Measurements from ENCODE around the gene CD160.
"Not testable (repeated sequence)": the region's sequence is repeated elsewhere in the genome, so short reads cannot be mapped to it uniquely, and the experiment has no call there.

The CD160 gene

GRCh38 chr1:145710291-145711027 is 8.8 kb upstream of the CD160 start:
- no peak for DNase-seq (ENCODE audit: low read depth)

GRCh38 chr1:145711213-145711651 is 8.1 kb upstream of the CD160 start:
- no peak for DNase-seq (ENCODE audit: low read depth)

DNA sequence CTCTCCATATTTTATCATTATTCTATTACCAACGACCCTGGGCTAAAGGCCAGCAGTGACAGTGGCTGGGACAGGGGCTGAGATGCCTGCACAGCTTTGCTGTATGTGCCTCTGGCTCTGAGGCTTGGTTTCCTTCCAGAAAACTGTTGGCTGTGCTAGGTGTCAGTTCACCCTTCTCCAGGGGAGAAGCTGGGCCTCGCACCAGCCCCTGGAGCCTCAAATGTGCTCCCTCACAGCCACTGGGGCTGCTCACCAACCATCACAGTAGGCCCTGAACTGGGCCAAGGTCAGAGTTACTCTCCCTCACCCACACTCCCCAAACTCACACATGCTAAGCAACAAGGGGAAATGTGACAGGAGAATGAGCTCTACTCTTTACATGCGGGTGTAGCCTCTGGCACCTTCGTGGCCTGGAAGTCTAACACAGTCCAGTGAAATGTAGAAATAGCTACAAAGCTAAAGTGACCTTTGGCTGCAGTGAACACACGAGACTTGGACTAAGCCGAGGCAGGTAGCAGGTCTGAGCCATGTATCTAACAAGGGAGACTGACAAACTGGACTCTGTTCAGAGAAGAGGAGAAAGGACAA is 4.7 kb upstream of the CD160 start:
- no peak for DNase-seq (ENCODE audit: low read depth)

DNA sequence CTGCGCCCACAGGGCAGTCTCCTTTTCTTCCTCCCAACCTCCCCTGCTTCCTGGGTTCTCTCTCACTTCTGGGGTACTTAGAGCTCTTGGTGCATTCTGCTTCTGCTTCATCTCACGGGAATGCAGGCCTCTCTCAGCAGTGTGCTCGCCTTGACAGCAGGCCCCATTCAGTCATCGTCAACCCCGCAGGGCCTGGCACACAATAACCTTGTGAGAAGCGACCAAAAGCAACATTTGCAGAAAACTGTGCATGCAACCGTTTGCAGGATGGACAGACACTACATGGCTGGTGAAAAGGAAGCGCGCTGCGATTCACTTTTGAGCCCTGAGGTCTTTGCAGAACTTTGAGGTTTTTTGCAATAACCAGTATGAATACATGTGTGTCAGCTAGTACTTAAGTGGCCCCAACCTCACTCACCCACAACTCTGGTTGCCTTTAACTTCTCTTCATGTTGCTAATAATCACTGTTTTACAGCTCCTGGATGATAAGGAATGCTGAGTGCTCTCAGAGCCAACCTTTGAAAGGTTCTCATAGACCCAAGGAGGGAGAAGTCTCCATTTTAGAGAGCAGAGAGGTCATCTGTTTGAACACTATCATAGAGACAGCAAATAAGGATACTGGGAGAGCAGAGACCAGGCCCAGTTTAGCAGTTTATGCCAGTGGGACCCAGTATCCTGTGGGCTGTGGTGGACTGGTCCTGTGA is 2.5 kb upstream of the CD160 start:
- DNase-seq (ENCODE audit: low read depth): no peak

- no peak for DNase-seq (ENCODE audit: low read depth)
Measured at GRCh38 chr1:145717833-145718232, 1.5 kb upstream of the CD160 start.

- not testable (repeated sequence) for DNase-seq (ENCODE audit: low read depth)
Measured at GRCh38 chr1:145718465-145718864, 834 bp upstream of the CD160 start.

GRCh38 chr1:145720556-145720877 is 1.2 kb downstream of the CD160 start:
- DNase-seq (ENCODE audit: low read depth): no peak

GRCh38 chr1:145720878-145721671 is 1.8 kb downstream of the CD160 start:
- DNase-seq (ENCODE audit: low read depth): peak; percentile 60

GRCh38 chr1:145726193-145726592 is 6.9 kb downstream of the CD160 start:
- not testable (repeated sequence) for DNase-seq (ENCODE audit: low read depth)

GRCh38 chr1:145729196-145729595 is 9.9 kb downstream of the CD160 start:
- DNase-seq (ENCODE audit: low read depth): no peak

DNA sequence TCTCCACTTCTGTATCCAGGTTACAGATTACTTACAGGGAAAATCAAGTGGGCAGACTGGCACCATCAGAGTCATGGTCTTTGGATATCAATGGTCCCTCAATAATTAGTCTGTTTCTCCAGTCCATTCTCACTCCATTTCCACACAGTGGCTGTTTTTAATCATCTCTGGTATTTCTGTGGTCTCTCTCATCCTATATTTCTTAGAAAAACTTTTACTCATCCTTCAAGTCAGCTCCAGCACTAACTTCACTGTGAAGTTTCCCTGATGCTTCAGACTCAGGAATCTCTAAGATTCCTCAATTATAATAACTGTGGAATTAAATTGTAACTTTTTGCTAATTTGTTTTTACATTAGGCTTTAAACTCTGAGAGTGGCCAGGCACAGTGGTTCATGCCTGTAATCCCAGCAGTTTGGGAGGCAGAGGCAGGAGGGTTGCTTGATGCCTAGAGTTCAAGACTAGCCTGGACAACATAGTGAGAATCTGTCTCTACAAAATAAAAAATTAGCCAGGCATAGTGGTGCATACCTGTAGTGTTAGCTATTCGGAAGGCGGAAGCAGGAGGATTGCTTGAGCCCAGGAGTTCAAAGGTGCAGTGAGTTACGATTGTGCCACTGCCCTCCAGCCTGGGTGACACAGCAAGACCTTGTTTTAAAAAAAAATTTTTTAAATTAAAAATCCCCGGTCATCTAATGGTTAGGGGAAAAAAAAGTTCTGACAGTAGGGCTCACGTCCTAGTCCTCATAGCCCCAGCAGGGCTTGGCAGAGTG is 10.6 kb downstream of the CD160 start:
- DNase-seq (ENCODE audit: low read depth): no peak

- no peak for DNase-seq (ENCODE audit: low read depth)
Measured at GRCh38 chr1:145730467-145730866, 11.2 kb downstream of the CD160 start.

GRCh38 chr1:145730900-145731299 is 11.6 kb downstream of the CD160 start:
- DNase-seq (ENCODE audit: low read depth): no peak

- DNase-seq (ENCODE audit: low read depth): no peak
Measured at GRCh38 chr1:145736191-145736590, 16.9 kb downstream of the CD160 start.

DNA sequence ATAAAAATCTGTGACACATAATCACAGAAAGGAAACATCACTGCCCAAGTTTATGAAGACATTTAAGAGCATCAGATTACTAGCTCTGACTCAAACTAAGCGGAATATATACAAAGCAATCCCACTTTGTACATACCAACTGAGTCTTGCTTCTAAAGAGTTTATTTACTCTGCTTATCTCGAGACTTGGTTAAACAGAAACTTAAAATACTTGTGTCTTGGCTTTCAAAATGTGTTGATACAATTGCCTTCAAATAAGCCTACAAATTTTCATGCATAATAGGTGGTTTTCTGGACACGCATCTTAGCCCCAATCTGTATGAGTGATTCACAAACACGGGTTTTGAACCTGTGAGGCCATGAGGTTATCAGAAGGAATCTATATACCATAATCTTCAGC is 21.0 kb downstream of the CD160 start:
- DNase-seq (ENCODE audit: low read depth): no peak

- no peak for DNase-seq (ENCODE audit: low read depth)
Measured at GRCh38 chr1:145747398-145748247, 28.3 kb downstream of the CD160 start.

GRCh38 chr1:145750426-145750825 is 31.1 kb downstream of the CD160 start:
- no peak for DNase-seq (ENCODE audit: low read depth)

GRCh38 chr1:145751491-145752037 is 32.3 kb downstream of the CD160 start:
- DNase-seq (ENCODE audit: low read depth): no peak

DNA sequence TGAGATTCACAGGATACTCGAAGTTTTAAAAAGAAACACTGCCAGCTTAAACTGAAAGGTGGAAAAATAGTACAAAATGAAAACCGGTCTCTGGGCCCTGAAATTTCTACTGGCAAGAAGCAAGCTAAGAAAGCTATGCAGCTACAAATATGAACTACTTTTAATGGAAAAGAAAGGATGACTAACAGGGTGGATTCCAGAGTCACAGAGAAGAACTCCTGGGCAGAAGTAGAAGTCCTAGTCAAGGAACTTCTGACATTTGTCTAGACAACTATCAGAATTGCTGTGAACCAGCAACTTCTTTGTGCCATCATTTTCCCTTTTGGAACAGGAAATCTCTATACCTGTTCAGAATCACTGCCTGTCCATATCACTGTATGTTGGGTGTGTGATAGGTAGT is 38.1 kb downstream of the CD160 start:
- DNase-seq (ENCODE audit: low read depth): no peak

- no peak for DNase-seq (ENCODE audit: low read depth)
Measured at GRCh38 chr1:145758116-145758515, 38.8 kb downstream of the CD160 start.

DNA sequence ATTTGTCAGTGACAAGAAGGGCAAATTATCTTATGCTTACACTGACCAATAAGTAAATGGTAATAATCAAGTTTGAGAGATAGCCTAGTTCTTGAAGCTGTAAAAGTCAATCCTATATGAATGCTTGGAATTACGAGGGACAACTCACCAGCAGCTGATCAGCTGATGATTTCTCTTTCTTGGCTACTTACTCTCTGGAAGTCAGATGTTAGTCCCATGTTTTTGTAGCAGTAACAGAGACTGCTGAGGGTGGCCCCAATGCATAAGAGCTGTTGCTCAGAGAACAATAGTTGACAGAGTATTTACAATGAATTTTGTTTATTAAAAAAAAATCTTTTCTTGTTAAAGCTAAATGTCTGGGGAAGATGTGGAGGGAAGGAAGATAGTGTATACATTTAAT is 39.3 kb downstream of the CD160 start:
- DNase-seq (ENCODE audit: low read depth): no peak

All from stimulated activated CD8-positive, alpha-beta memory T cell treated with anti-CD3 and anti-CD28 coated beads, Interleukin-12 subunit alpha, Interleukin-12 subunit beta, amount 100 ng/mL, for 4 hours (primary cell).